DND-41 (cell line): ENCODE measurements around the gene CRBN.

Source experiments
- CTCF ChIP-seq: IDR thresholded peaks from 2 replicates; pipeline ENCODE4 v1.5.1; 2012; ENCODE audit warnings: borderline replicate concordance, low read length, moderate library complexity, mild to moderate bottlenecking; ENCODE audit not compliant: poor library complexity, severe bottlenecking; ENCODE audit errors: extremely low read depth
- EZH2 ChIP-seq: IDR thresholded peaks from 3 replicates; pipeline ENCODE4 v1.6.1; 2012; ENCODE audit warnings: borderline replicate concordance, low read depth, mild to moderate bottlenecking, moderate library complexity, low read length, inconsistent platforms; ENCODE audit not compliant: severe bottlenecking

GRCh38 chr3:3177861-3178497 lies 1.5 kb downstream of the CRBN start:
- TF ChIP-seq CTCF, result no peak
- no peak for TF ChIP-seq EZH2
